H9 (cell line): ENCODE data around the gene TJP3. TPM values are rescaled to one million over a fixed set of nuclear protein-coding genes. Genes with fewer than 3 reads are reported as not detected.

Experiments used
- DNase-seq: peaks from one replicate; pipeline ENCODE4 v3.0.0-alpha.2; 2017
- H2AFZ ChIP-seq: one replicate; pipeline ENCODE4 v1.6.1; 2013; ENCODE audit warnings: mild to moderate bottlenecking, low read length, control low read depth, moderate library complexity
- H2AK5ac ChIP-seq: 2 replicates; pipeline ENCODE4 v1.6.1; 2013; ENCODE audit warnings: low read length, control low read depth, mixed read lengths; ENCODE audit not compliant: insufficient read length
- H2BK120ac ChIP-seq: one replicate; pipeline ENCODE4 v1.6.1; 2013; ENCODE audit warnings: low read depth, mild to moderate bottlenecking, low read length, control low read depth, inconsistent platforms; ENCODE audit not compliant: poor library complexity, severe bottlenecking
- H2BK12ac ChIP-seq: 2 replicates; pipeline ENCODE4 v1.6.1; 2013; ENCODE audit warnings: low read length, control low read depth, mixed read lengths, low read depth; ENCODE audit not compliant: insufficient read length
- H2BK15ac ChIP-seq: 2 replicates; pipeline ENCODE4 v1.6.1; 2013; ENCODE audit warnings: low read depth, low read length, control low read depth
- H2BK20ac ChIP-seq: one replicate; pipeline ENCODE4 v1.6.1; 2013; ENCODE audit warnings: low read depth, mild to moderate bottlenecking, low read length, control low read depth, inconsistent platforms; ENCODE audit not compliant: poor library complexity, severe bottlenecking
- H2BK5ac ChIP-seq: 2 replicates; pipeline ENCODE4 v1.6.1; 2013; ENCODE audit warnings: low read length, control low read depth, mixed read lengths; ENCODE audit not compliant: insufficient read length
- H3K14ac ChIP-seq: 2 replicates; pipeline ENCODE4 v1.6.1; 2013; ENCODE audit warnings: low read length, control low read depth; ENCODE audit not compliant: insufficient read depth
- H3K18ac ChIP-seq: 2 replicates; pipeline ENCODE4 v1.6.1; 2013; ENCODE audit warnings: low read depth, mild to moderate bottlenecking, mixed read lengths, low read length, control low read depth; ENCODE audit not compliant: insufficient read length
- H3K23ac ChIP-seq: 2 replicates; pipeline ENCODE4 v1.6.1; 2013; ENCODE audit warnings: low read length, control low read depth, mixed read lengths, low read depth; ENCODE audit not compliant: insufficient read length
- H3K23me2 ChIP-seq: 2 replicates; pipeline ENCODE4 v1.6.1; 2013; ENCODE audit warnings: low read depth, mild to moderate bottlenecking, mixed read lengths, low read length, control low read depth; ENCODE audit not compliant: insufficient read length, poor library complexity, severe bottlenecking
- H3K27ac ChIP-seq: 2 replicates; pipeline ENCODE4 v1.5.1; 2013; ENCODE audit warnings: low read length, control low read depth, mixed read lengths, low read depth; ENCODE audit not compliant: insufficient read length
- H3K27me3 ChIP-seq: 2 replicates; pipeline ENCODE4 v1.6.1; 2013; ENCODE audit warnings: low read length, control low read depth, inconsistent platforms; ENCODE audit not compliant: insufficient read depth
- H3K4ac ChIP-seq: 2 replicates; pipeline ENCODE4 v1.6.1; 2013; ENCODE audit warnings: low read depth, mild to moderate bottlenecking, control low read depth, inconsistent platforms, low read length, moderate library complexity
- H3K4me1 ChIP-seq: 2 replicates; pipeline ENCODE4 v1.6.1; 2013; ENCODE audit warnings: low read length, control low read depth, inconsistent platforms; ENCODE audit not compliant: insufficient read depth
- H3K4me2 ChIP-seq: 2 replicates; pipeline ENCODE4 v1.6.1; 2013; ENCODE audit warnings: low read length, control low read depth, mixed read lengths; ENCODE audit not compliant: insufficient read length, insufficient read depth
- H3K56ac ChIP-seq: 2 replicates; pipeline ENCODE4 v1.6.1; 2013; ENCODE audit warnings: low read depth, mild to moderate bottlenecking, mixed read lengths, low read length, control low read depth; ENCODE audit not compliant: insufficient read length
- H3K79me1 ChIP-seq: 2 replicates; pipeline ENCODE4 v1.6.1; 2013; ENCODE audit warnings: low read depth, mild to moderate bottlenecking, moderate library complexity, low read length, control low read depth, inconsistent platforms; ENCODE audit not compliant: insufficient read depth, poor library complexity, severe bottlenecking
- H3K79me2 ChIP-seq: 2 replicates; pipeline ENCODE4 v1.6.1; 2013; ENCODE audit warnings: low read length, control low read depth, inconsistent platforms; ENCODE audit not compliant: insufficient read depth
- H3K9ac ChIP-seq: 2 replicates; pipeline ENCODE4 v1.6.1; 2013; ENCODE audit warnings: low read length, control low read depth, mixed read lengths; ENCODE audit not compliant: insufficient read length; ENCODE audit errors: extremely low read depth
- H3K9me3 ChIP-seq: one replicate; pipeline ENCODE4 v1.6.1; 2013; ENCODE audit warnings: low read depth, low read length, inconsistent platforms; ENCODE audit not compliant: control insufficient read depth
- H3T11ph ChIP-seq: one replicate; pipeline ENCODE4 v1.6.1; 2013; ENCODE audit warnings: mild to moderate bottlenecking, low read length, control low read depth, inconsistent platforms
- H4K20me1 ChIP-seq: one replicate; pipeline ENCODE4 v1.6.1; 2013; ENCODE audit not compliant: control insufficient read depth, insufficient read length, insufficient read depth
- H4K5ac ChIP-seq: 2 replicates; pipeline ENCODE4 v1.6.1; 2013; ENCODE audit warnings: low read depth, mild to moderate bottlenecking, mixed read lengths, low read length, control low read depth; ENCODE audit not compliant: insufficient read length
- H4K8ac ChIP-seq: replicated peaks from 2 replicates; pipeline ENCODE4 v1.6.1; 2013; ENCODE audit warnings: low read length, control low read depth, mixed read lengths, low read depth; ENCODE audit not compliant: insufficient read length
- H4K91ac ChIP-seq: 2 replicates; pipeline ENCODE4 v1.6.1; 2013; ENCODE audit warnings: low read depth, mild to moderate bottlenecking, moderate library complexity, mixed read lengths, low read length, control low read depth; ENCODE audit not compliant: insufficient read length
- H3K27ac Mint-ChIP-seq, 3 experiments: 2 replicates in 2 of 3; 3 replicates in 1 of 3; pipeline ENCODE4 v1.8.0; 2020 to 2021; ENCODE audit warnings: mixed read lengths in 3 of 3, mild to moderate bottlenecking in 1 of 3, moderate library complexity in 1 of 3
- H3K27me3 Mint-ChIP-seq: 2 replicates; pipeline ENCODE4 v1.8.0; 2021; ENCODE audit warnings: low read depth, mild to moderate bottlenecking, moderate library complexity, mixed read lengths
- H3K36me3 Mint-ChIP-seq, 3 experiments: 2 replicates in 2 of 3; 3 replicates in 1 of 3; pipeline ENCODE4 v1.8.0; 2020 to 2021; ENCODE audit warnings: low read depth in 3 of 3, mixed read lengths in 3 of 3; ENCODE audit not compliant: insufficient read depth in 1 of 3
- H3K4me1 Mint-ChIP-seq, 2 experiments: 2 replicates each; pipeline ENCODE4 v1.8.0; 2020; ENCODE audit warnings: mixed read lengths in 2 of 2
- H3K4me3 Mint-ChIP-seq, 2 experiments: 2 replicates in 1 of 2; 3 replicates in 1 of 2; pipeline ENCODE4 v1.8.0; 2020 to 2021; ENCODE audit warnings: mild to moderate bottlenecking in 2 of 2, mixed read lengths in 2 of 2, moderate library complexity in 1 of 2
- H3K9me3 Mint-ChIP-seq, 2 experiments: 2 replicates in 1 of 2; 3 replicates in 1 of 2; pipeline ENCODE4 v1.8.0; 2020; ENCODE audit warnings: mild to moderate bottlenecking in 2 of 2, mixed read lengths in 2 of 2, moderate library complexity in 1 of 2
- CTCF ChIP-seq: fragments of 200-600 bp; sonication (generic); conservative IDR thresholded peaks from 3 replicates; pipeline ENCODE4 v1.8.0; 2021; ENCODE audit warnings: antibody characterized with exemption, mild to moderate bottlenecking
- WGBS: extraction: QIAGEN DNeasy Blood & Tissue Kit; methylation state at CpG from one replicate; pipeline ENCODE4 v1.1.7; 2013; ENCODE audit warnings: missing lambda C conversion rate, low lambda C conversion rate, mixed read lengths; ENCODE audit not compliant: insufficient read length; ENCODE audit errors: extremely low coverage; 5-methylcytosine and 5-hydroxymethylcytosine counted together
- total RNA-seq: library from RNA; stranded (reverse); gene quantifications from 2 replicates; pipeline ENCODE4 v1.2.1, GENCODE V29; 2021

The TJP3 gene
- total RNA-seq, 1 experiment from 2014 or later: 27.3 TPM

- Histone ChIP-seq H3K9me3 (no peaks in the 10 kb centered on the region), H3K27ac (no peak overlapping the region), H4K5ac (no peak overlapping the region), H3K4ac (no peak overlapping the region), H3K79me2 (no peaks in the 10 kb centered on the region), H3K23ac (no peak overlapping the region), H3K4me2 (no peak overlapping the region), H2BK120ac (no peak overlapping the region), H2BK15ac (no peak overlapping the region), H2AFZ (no peak overlapping the region), H4K8ac (no peak overlapping the region), H3K79me1 (peaks cover 4% of the 10 kb centered on the region), H3K23me2 (no peaks in the 10 kb centered on the region), H3K18ac (no peak overlapping the region), H4K91ac (no peak overlapping the region), H3K9ac (no peak overlapping the region), H3T11ph (no peak overlapping the region), H2BK20ac (no peak overlapping the region), H3K27me3 (no peaks in the 10 kb centered on the region), H3K14ac (no peak overlapping the region; the same call in 1 of the 2 replicates), H3K56ac (no peak overlapping the region), H2AK5ac (no peak overlapping the region), H2BK5ac (no peak overlapping the region), H2BK12ac (no peak overlapping the region), H4K20me1 (peaks cover 9% of the 10 kb centered on the region), H3K4me1 (no peaks in the 10 kb centered on the region; the same call in 1 of the 2 replicates)
- no peaks in the 10 kb centered on the region for H3K27me3 Mint-ChIP-seq
- no peaks in the 10 kb centered on the region; a peak in 2 of 7 replicates for H3K36me3 Mint-ChIP-seq
- no peak for TF ChIP-seq CTCF
- no CpG with 5 or more reads among the region's 34 CpGs for WGBS
- no peak for DNase-seq
- H3K4me3 Mint-ChIP-seq: no peak overlapping the region; a peak in 1 of 5 replicates
- H3K4me1 Mint-ChIP-seq: peaks cover 13 to 24% of the 10 kb centered on the region in 2 experiments
- no peak overlapping the region; a peak in 2 of 7 replicates for H3K27ac Mint-ChIP-seq
- H3K9me3 Mint-ChIP-seq: no peaks in the 10 kb centered on the region
These were observed 34.4 kb upstream of the TJP3 start for GRCh38 chr19:3673506-3674439.
